Panc1 (cell line): ENCODE data around the gene ITGAX. TPM values are rescaled to one million over a fixed set of nuclear protein-coding genes. Genes with fewer than 3 reads are reported as not detected.

Experiments used
- ATAC-seq: fragments of 200-7000 bp; cut with Tn5 transposase; 2 replicates; pipeline ENCODE4 v1.9.1; 2020; ENCODE audit warnings: mild to moderate bottlenecking, moderate library complexity
- BruUV-seq: library from RNA; stranded (reverse); fragments of 400-500 nt; replicated peaks from 2 replicates; lab custom pipeline; 2021; lab: Mats Ljungman, UMichigan
- CTCF ChIA-PET: fragments of 300-600 bp; sonication (Branson Sonifier 250); formaldehyde crosslinking; loops from one replicate; lab custom pipeline; 2022; ENCODE audit warnings: antibody characterized with exemption; lab: Charles Lee
- POLR2A ChIA-PET: fragments of 300-600 bp; sonication (Branson Sonifier 250); formaldehyde crosslinking; loops from one replicate; lab custom pipeline; 2022; ENCODE audit warnings: antibody characterized with exemption; lab: Charles Lee
- DNase-seq: peaks from one replicate; pipeline ENCODE4 v3.0.0-alpha.2; 2010; ENCODE audit warnings: low read depth, low spot score
- H3K27ac ChIP-seq: 2 replicates; pipeline ENCODE4 v1.5.1; 2011; ENCODE audit warnings: mild to moderate bottlenecking, low read length, inconsistent platforms
- H3K27me3 ChIP-seq: fragments of 200-500 bp; sonication (Bioruptor generic); 2 replicates; pipeline ENCODE4 v1.6.0; 2014; ENCODE audit warnings: low read length, inconsistent platforms; ENCODE audit not compliant: control insufficient read depth, insufficient read depth
- H3K36me3 ChIP-seq: fragments of 200-500 bp; sonication (Bioruptor generic); 2 replicates; pipeline ENCODE4 v1.5.1; 2014; ENCODE audit warnings: inconsistent platforms, mild to moderate bottlenecking, low read length, moderate library complexity; ENCODE audit not compliant: control insufficient read depth, insufficient read depth
- H3K4me1 ChIP-seq: 2 replicates; pipeline ENCODE4 v1.5.1; 2011; ENCODE audit warnings: inconsistent platforms, mild to moderate bottlenecking, low read length, moderate library complexity; ENCODE audit not compliant: control insufficient read depth, insufficient read depth
- H3K4me3 ChIP-seq, 2 experiments: 2 replicates each; pipeline ENCODE4 v1.5.1; 2011 to 2012; ENCODE audit warnings: low read depth in 2 of 2, low read length in 2 of 2, mild to moderate bottlenecking in 2 of 2, inconsistent platforms in 1 of 2, moderate library complexity in 1 of 2
- H3K9me3 ChIP-seq: fragments of 200-500 bp; sonication (Bioruptor generic); 2 replicates; pipeline ENCODE4 v1.5.1; 2014; ENCODE audit warnings: low read depth, mild to moderate bottlenecking, inconsistent platforms, low read length, moderate library complexity; ENCODE audit not compliant: control insufficient read depth, insufficient read depth
- POLR2AphosphoS5 ChIP-seq: IDR thresholded peaks from 2 replicates; pipeline ENCODE4 v1.6.1; 2012; ENCODE audit warnings: mild to moderate bottlenecking, low read depth, low read length, moderate library complexity
- SIN3A ChIP-seq: IDR thresholded peaks from 2 replicates; pipeline ENCODE4 v1.6.1; 2012; ENCODE audit warnings: low read depth, mild to moderate bottlenecking, low read length, moderate library complexity, borderline replicate concordance; ENCODE audit not compliant: insufficient read depth
- TCF7L2 ChIP-seq: IDR thresholded peaks from 2 replicates; pipeline ENCODE4 v1.6.1; 2011; ENCODE audit warnings: mild to moderate bottlenecking, low read depth, low read length, inconsistent platforms
- in situ Hi-C: cut with HindIII; loops from 2 replicates; pipeline ENCODE4 v1.10.0; 2016; ENCODE audit warnings: low sequenced_read_pairs, low pct_unique_long_range_greater_than_20kb
- intact Hi-C: fragments of 100-400 bp; cut with micrococcal nuclease; formaldehyde crosslinking; loops from one replicate; pipeline ENCODE4 v1.10.0; 2022; ENCODE audit not compliant: unreplicated experiment
- total RNA-seq: library from RNA; stranded (reverse); gene quantifications from one replicate; pipeline ENCODE4 v1.2.1, GENCODE V29; 2021; ENCODE audit not compliant: unreplicated experiment
- TF ChIP-seq, protein P1 (sequence below), 2 experiments: IDR thresholded peaks; 2 replicates each; pipeline ENCODE4 v1.6.1; 2011 to 2012; ENCODE audit warnings: low read depth in 2 of 2, control low read depth in 1 of 2, low read length in 1 of 2, mild to moderate bottlenecking in 1 of 2, moderate library complexity in 1 of 2; ENCODE audit not compliant: insufficient read depth in 1 of 2
- TF ChIP-seq, protein P2 (sequence below): fragments of 450-650 bp; IDR thresholded peaks from 2 replicates; pipeline ENCODE4 v1.5.1; 2017; ENCODE audit warnings: mild to moderate bottlenecking

ITGAX gene
- total RNA-seq, 1 experiment from 2014 or later = 0.49 TPM

DNA sequence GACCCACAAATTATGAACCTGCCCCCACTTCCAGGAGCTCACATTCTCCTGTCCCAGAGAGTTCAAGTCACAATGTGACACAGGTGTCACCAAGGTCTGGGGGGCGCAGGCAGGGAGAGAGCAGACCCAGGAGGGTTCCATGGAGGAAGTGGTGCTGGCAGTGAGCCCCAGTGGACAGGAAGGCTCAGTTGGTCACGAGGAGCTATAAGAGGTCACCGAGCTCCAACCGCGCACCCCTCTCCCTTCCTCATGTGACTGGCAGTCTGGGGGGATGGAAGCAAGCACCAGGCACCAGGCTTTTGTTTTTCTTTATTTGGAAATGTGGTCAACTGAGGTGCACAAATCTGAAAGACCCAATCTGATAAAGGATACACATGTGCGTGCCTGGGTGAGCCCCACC is 40.7 kb downstream of the ITGAX start:
- no peak for ATAC-seq
- no peaks in the 10 kb centered on the region for H3K36me3 ChIP-seq
- TF ChIP-seq SIN3A (no peak), POLR2AphosphoS5 (no peak)
- TF ChIP-seq, protein P1, sequence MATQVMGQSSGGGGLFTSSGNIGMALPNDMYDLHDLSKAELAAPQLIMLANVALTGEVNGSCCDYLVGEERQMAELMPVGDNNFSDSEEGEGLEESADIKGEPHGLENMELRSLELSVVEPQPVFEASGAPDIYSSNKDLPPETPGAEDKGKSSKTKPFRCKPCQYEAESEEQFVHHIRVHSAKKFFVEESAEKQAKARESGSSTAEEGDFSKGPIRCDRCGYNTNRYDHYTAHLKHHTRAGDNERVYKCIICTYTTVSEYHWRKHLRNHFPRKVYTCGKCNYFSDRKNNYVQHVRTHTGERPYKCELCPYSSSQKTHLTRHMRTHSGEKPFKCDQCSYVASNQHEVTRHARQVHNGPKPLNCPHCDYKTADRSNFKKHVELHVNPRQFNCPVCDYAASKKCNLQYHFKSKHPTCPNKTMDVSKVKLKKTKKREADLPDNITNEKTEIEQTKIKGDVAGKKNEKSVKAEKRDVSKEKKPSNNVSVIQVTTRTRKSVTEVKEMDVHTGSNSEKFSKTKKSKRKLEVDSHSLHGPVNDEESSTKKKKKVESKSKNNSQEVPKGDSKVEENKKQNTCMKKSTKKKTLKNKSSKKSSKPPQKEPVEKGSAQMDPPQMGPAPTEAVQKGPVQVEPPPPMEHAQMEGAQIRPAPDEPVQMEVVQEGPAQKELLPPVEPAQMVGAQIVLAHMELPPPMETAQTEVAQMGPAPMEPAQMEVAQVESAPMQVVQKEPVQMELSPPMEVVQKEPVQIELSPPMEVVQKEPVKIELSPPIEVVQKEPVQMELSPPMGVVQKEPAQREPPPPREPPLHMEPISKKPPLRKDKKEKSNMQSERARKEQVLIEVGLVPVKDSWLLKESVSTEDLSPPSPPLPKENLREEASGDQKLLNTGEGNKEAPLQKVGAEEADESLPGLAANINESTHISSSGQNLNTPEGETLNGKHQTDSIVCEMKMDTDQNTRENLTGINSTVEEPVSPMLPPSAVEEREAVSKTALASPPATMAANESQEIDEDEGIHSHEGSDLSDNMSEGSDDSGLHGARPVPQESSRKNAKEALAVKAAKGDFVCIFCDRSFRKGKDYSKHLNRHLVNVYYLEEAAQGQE (IDR thresholded peaks at IDR 0.05; ENCODE audit: insufficient read depth in 1 of 2, low read depth in 2 of 2, low read length in 1 of 2) = no peak
- TF ChIP-seq, protein P2, sequence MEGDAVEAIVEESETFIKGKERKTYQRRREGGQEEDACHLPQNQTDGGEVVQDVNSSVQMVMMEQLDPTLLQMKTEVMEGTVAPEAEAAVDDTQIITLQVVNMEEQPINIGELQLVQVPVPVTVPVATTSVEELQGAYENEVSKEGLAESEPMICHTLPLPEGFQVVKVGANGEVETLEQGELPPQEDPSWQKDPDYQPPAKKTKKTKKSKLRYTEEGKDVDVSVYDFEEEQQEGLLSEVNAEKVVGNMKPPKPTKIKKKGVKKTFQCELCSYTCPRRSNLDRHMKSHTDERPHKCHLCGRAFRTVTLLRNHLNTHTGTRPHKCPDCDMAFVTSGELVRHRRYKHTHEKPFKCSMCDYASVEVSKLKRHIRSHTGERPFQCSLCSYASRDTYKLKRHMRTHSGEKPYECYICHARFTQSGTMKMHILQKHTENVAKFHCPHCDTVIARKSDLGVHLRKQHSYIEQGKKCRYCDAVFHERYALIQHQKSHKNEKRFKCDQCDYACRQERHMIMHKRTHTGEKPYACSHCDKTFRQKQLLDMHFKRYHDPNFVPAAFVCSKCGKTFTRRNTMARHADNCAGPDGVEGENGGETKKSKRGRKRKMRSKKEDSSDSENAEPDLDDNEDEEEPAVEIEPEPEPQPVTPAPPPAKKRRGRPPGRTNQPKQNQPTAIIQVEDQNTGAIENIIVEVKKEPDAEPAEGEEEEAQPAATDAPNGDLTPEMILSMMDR = no peak
- intact Hi-C loops (no loop called here), in situ Hi-C loops (no loop called here)
- CTCF ChIA-PET = no interaction called here
- H3K27me3 ChIP-seq = no peaks in the 10 kb centered on the region
- no peak overlapping the region for H3K4me3 ChIP-seq
- DNase-seq = no peak
- H3K9me3 ChIP-seq = no peaks in the 10 kb centered on the region
- POLR2A ChIA-PET = no interaction called here
- BruUV-seq = no TSS peak
- H3K27ac ChIP-seq = no peak overlapping the region
- no peaks in the 10 kb centered on the region; the same call in 1 of the 2 replicates for H3K4me1 ChIP-seq

DNA sequence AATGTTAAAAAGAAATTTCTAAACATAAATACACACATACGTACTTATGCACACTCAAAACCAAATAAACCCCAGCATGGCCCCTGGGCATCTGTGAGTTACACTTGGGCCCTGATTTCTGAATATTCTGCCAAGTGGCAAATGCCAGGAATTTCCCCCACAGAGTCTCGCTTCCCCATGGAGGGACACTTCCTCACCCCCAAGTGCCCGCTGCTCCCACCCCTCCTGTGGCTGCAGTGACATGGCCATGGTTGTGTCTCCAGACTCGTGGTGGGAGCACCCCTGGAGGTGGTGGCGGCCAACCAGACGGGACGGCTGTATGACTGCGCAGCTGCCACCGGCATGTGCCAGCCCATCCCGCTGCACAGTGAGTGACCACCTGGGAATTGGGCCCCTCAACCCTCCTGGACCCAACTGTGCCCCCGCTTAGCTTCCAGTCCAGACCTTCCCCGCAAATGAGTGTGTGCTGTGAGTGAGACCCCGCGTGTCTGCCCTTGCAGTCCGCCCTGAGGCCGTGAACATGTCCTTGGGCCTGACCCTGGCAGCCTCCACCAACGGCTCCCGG is 42.2 kb downstream of the ITGAX start:
- H3K9me3 ChIP-seq = no peaks in the 10 kb centered on the region
- TF ChIP-seq POLR2AphosphoS5 (no peak), TCF7L2 (no peak), SIN3A (no peak)
- TF ChIP-seq, protein P1 (IDR thresholded peaks at IDR 0.05; ENCODE audit: insufficient read depth in 1 of 2, low read depth in 2 of 2, low read length in 1 of 2) = no peak
- TF ChIP-seq, protein P2 = no peak
- POLR2A ChIA-PET = no interaction called here

More for the DNA sequence above, 42.2 kb downstream of the ITGAX start:
- Histone ChIP-seq H3K4me1 (no peaks in the 10 kb centered on the region; the same call in 1 of the 2 replicates), H3K4me3 (no peak overlapping the region), H3K36me3 (no peaks in the 10 kb centered on the region), H3K27ac (no peak overlapping the region), H3K27me3 (no peaks in the 10 kb centered on the region)
- CTCF ChIA-PET = no interaction called here
- BruUV-seq = no TSS peak
- DNase-seq (no peak), ATAC-seq (peak; percentile 23; the same call in 1 of the 2 replicates)
- in situ Hi-C loops (no loop called here), intact Hi-C loops (no loop called here)
